ENCODE measurements around the gene CHORDC1. TPM values are rescaled to one million over a fixed set of nuclear protein-coding genes. Genes with fewer than 3 reads are reported as not detected.
"Not testable (repeated sequence)": the region's sequence is repeated elsewhere in the genome, so short reads cannot be mapped to it uniquely, and the experiment has no call there.

CHORDC1 gene
- total RNA-seq, 1 experiment from 2014 or later, result 62.0 TPM

DNA sequence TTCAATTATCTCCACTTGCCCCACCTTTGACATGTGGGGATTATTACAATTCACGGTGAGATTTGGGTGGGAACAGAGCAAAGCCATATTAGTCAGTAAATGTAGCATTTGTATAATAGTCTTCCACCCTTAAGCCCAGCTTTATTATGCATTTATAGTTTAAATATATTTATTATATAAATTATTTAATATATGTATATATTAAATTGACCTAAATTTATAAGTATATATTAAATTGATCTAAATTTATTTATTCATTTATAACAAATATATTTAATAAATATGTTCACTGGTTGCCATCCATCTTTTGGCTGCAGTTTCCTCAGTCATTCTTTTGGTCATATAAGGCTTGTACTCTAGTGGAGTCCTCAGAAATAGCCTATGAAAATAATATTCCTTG, 23.6 kb upstream of the CHORDC1 start:
- ChIA-PET POLR2A (no interaction called here), CTCF (interaction anchor here (2.3 kb wide), 1 partner anchor 214 kb away, joined by 8 read pairs; no protein-coding TSS in a partner anchor)
- no peak overlapping the region for H3K27ac Mint-ChIP-seq (ENCODE audit: low read depth, unreplicated experiment)
- no peaks in the 10 kb centered on the region for H3K36me3 Mint-ChIP-seq (ENCODE audit: insufficient read depth, unreplicated experiment)
- no peak for DNase-seq (ENCODE audit: unreplicated experiment)
- H3K4me1 Mint-ChIP-seq (ENCODE audit: insufficient read depth, unreplicated experiment), result no peaks in the 10 kb centered on the region
- no TSS peak for BruUV-seq (replicated peaks)
- intact Hi-C loops (cut with micrococcal nuclease), result no loop called here
- TF ChIP-seq, protein P1, sequence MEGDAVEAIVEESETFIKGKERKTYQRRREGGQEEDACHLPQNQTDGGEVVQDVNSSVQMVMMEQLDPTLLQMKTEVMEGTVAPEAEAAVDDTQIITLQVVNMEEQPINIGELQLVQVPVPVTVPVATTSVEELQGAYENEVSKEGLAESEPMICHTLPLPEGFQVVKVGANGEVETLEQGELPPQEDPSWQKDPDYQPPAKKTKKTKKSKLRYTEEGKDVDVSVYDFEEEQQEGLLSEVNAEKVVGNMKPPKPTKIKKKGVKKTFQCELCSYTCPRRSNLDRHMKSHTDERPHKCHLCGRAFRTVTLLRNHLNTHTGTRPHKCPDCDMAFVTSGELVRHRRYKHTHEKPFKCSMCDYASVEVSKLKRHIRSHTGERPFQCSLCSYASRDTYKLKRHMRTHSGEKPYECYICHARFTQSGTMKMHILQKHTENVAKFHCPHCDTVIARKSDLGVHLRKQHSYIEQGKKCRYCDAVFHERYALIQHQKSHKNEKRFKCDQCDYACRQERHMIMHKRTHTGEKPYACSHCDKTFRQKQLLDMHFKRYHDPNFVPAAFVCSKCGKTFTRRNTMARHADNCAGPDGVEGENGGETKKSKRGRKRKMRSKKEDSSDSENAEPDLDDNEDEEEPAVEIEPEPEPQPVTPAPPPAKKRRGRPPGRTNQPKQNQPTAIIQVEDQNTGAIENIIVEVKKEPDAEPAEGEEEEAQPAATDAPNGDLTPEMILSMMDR (IDR thresholded peaks at IDR 0.05; ENCODE audit: unreplicated experiment), result no peak
- no peak overlapping the region for H3K4me3 Mint-ChIP-seq (ENCODE audit: unreplicated experiment)
- no peaks in the 10 kb centered on the region for H3K9me3 Mint-ChIP-seq (ENCODE audit: unreplicated experiment)
- H3K27me3 Mint-ChIP-seq (ENCODE audit: insufficient read depth, unreplicated experiment), result no peaks in the 10 kb centered on the region

DNA sequence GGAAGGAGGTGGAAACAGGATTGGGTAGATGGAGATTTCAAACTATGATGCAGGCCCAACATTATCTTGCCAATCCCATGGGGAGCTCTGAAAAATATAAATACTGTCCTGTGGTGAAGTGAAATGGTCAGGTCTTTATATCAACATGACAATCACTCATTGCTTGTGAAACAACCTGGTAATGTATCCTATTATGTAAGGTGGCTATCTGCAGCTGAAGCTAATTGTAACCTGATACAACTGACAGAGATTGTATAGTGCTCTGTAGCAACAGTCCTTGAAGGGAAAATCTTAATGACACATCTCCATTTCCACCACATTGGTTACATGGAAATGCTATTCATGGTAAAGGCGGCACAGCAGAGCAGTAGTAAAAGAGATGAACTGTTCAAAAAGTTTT, 20.7 kb upstream of the CHORDC1 start:
- Mint-ChIP-seq H3K4me1 (ENCODE audit: insufficient read depth, unreplicated experiment) (no peaks in the 10 kb centered on the region), H3K36me3 (ENCODE audit: insufficient read depth, unreplicated experiment) (no peaks in the 10 kb centered on the region), H3K9me3 (ENCODE audit: unreplicated experiment) (no peaks in the 10 kb centered on the region), H3K27ac (ENCODE audit: low read depth, unreplicated experiment) (no peak overlapping the region), H3K4me3 (ENCODE audit: unreplicated experiment) (no peak overlapping the region), H3K27me3 (ENCODE audit: insufficient read depth, unreplicated experiment) (no peaks in the 10 kb centered on the region)
- ChIA-PET POLR2A (interaction anchor here (0.7 kb wide), 1 partner anchor 10 kb away, joined by 4 read pairs; no protein-coding TSS in a partner anchor), CTCF (interaction anchor here (0.6 kb wide), 1 partner anchor 10 kb away, joined by 3 read pairs; no protein-coding TSS in a partner anchor)
- intact Hi-C loops (cut with micrococcal nuclease), result no loop called here
- TF ChIP-seq, protein P1 (IDR thresholded peaks at IDR 0.05; ENCODE audit: unreplicated experiment), result no peak
- BruUV-seq (replicated peaks), result no TSS peak
- peak; percentile 29 for DNase-seq (ENCODE audit: unreplicated experiment)

DNA sequence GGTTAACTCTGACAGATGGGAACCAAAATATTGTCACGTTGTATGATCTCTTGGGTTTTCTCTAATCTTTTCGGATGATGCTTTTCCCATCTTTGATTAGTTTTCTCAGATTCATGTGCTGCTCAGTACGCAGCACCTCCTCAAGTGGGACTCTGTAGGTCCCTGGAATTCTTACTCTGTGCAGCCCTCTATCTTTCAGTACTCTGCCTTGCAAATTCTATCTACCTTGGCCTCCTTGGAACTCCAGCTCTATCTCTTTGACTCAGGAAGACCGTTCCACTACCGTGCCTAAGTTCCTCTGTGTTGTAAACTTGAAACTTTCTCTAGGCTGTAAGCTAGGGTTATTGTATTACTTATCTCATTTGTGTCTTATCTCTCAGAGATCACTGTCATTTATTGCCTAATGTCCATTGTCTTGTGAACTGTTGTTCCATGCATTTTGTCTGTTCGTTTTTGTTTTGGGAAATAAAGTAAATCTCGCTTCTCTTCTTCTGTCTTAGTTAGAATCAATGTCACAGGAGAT, 20.1 kb upstream of the CHORDC1 start:
- ChIA-PET CTCF (interaction anchor here (0.6 kb wide), 1 partner anchor 186 kb away, joined by 3 read pairs; no protein-coding TSS in a partner anchor), POLR2A (interaction anchor here (0.7 kb wide), 2 partner anchors 10 to 187 kb away, joined by 4 to 5 read pairs; no protein-coding TSS in a partner anchor)
- no TSS peak for BruUV-seq (replicated peaks)
- intact Hi-C loops (cut with micrococcal nuclease), result no loop called here
- H3K9me3 Mint-ChIP-seq (ENCODE audit: unreplicated experiment), result no peaks in the 10 kb centered on the region
- no peaks in the 10 kb centered on the region for H3K36me3 Mint-ChIP-seq (ENCODE audit: insufficient read depth, unreplicated experiment)
- H3K27me3 Mint-ChIP-seq (ENCODE audit: insufficient read depth, unreplicated experiment), result no peaks in the 10 kb centered on the region
- H3K27ac Mint-ChIP-seq (ENCODE audit: low read depth, unreplicated experiment), result no peak overlapping the region
- DNase-seq (ENCODE audit: unreplicated experiment), result no peak
- H3K4me1 Mint-ChIP-seq (ENCODE audit: insufficient read depth, unreplicated experiment), result no peaks in the 10 kb centered on the region
- H3K4me3 Mint-ChIP-seq (ENCODE audit: unreplicated experiment), result no peak overlapping the region
- TF ChIP-seq, protein P1 (IDR thresholded peaks at IDR 0.05; ENCODE audit: unreplicated experiment), result no peak

DNA sequence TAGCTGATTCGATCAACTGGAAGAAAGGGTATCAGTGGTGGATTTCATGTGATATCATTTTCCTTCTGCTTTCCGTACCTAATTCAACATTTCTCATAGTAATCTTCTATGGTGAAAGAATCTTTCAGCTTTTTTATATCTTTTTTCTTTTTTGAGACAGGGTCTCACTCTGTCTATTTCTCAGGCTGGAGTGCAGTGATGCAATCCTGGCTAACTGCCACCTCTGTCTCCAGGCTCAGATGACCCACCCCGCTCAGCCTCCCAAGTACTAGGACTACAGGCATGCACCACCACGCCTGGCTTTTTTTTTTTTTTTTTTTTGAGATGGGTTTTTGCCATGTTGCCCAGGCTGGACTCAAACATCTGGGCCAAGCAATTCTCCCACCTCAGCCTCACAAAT, 18.6 kb upstream of the CHORDC1 start:
- CTCF ChIA-PET, result interaction anchor here (0.7 to 1.6 kb wide), 2 partner anchors 12 to 234 kb away, joined by 3 read pairs; no protein-coding TSS in a partner anchor
- peak; percentile 33 for DNase-seq (ENCODE audit: unreplicated experiment)
- no peaks in the 10 kb centered on the region for H3K4me1 Mint-ChIP-seq (ENCODE audit: insufficient read depth, unreplicated experiment)
- TF ChIP-seq, protein P1 (IDR thresholded peaks at IDR 0.05; ENCODE audit: unreplicated experiment), result no peak
- no peaks in the 10 kb centered on the region for H3K9me3 Mint-ChIP-seq (ENCODE audit: unreplicated experiment)
- no TSS peak for BruUV-seq (replicated peaks)
- H3K36me3 Mint-ChIP-seq (ENCODE audit: insufficient read depth, unreplicated experiment), result no peaks in the 10 kb centered on the region
- intact Hi-C loops (cut with micrococcal nuclease), result no loop called here
- no peak overlapping the region for H3K27ac Mint-ChIP-seq (ENCODE audit: low read depth, unreplicated experiment)
- POLR2A ChIA-PET, result no interaction called here
- H3K27me3 Mint-ChIP-seq (ENCODE audit: insufficient read depth, unreplicated experiment), result no peaks in the 10 kb centered on the region
- no peak overlapping the region for H3K4me3 Mint-ChIP-seq (ENCODE audit: unreplicated experiment)

DNA sequence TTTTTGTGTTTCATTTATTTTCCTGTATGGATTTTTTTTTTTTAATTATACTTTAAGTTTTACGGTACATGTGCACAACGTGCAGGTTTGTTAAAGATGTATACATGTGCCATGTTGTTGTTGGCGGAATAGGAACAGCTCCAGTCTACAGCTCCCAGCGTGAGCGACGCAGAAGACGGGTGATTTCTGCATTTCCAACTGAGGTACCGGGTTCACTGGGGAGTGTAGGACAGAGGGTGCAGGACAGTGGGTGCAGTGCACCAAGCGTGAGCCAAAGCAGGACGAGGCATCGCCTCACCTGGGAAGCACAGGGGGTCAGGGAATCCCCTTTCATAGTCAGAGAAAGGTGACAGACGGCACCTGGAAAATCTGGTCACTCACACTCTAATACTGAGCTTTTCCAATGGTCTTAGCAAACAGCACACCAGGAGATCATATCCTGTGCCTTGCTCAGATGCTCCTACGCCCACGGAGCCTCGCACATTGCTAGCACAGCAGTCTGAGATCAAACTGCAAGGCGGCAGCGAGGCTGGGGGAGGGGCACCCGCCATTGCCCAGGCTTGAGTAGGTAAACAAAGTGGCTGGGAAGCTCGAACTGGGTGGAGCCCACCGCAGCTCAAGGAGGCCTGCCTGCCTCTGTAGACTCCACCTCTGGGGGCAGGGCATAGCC, 17.3 kb upstream of the CHORDC1 start:
- POLR2A ChIA-PET; H3K4me3 Mint-ChIP-seq (ENCODE audit: unreplicated experiment); H3K27me3 Mint-ChIP-seq (ENCODE audit: insufficient read depth, unreplicated experiment); DNase-seq (ENCODE audit: unreplicated experiment); BruUV-seq (replicated peaks); H3K27ac Mint-ChIP-seq (ENCODE audit: low read depth, unreplicated experiment); H3K9me3 Mint-ChIP-seq (ENCODE audit: unreplicated experiment); intact Hi-C loops (cut with micrococcal nuclease); H3K4me1 Mint-ChIP-seq (ENCODE audit: insufficient read depth, unreplicated experiment); H3K36me3 Mint-ChIP-seq (ENCODE audit: insufficient read depth, unreplicated experiment): not testable (repeated sequence)
- CTCF ChIA-PET, result interaction anchor here (1.6 kb wide), 1 partner anchor 11 kb away, joined by 3 read pairs; no protein-coding TSS in a partner anchor
